Heart left ventricle (tissue), 16 donors: ENCODE results near the gene WBP1L. TPM values are rescaled to one million over a fixed set of nuclear protein-coding genes. Genes with fewer than 3 reads are reported as not detected.
A peak's percentile ranks its signal among the peaks of the same experiment; 100 is the strongest.

Source experiments
- ATAC-seq, 4 donors: fragments of 200-7000 bp; cut with Tn5 transposase; one replicate each; pipeline ENCODE4 v1.9.1; 2020 to 2022; ENCODE audit warnings: moderate library complexity in 4 of 4, mild to moderate bottlenecking in 3 of 4, moderate number of reproducible peaks in 1 of 4
- DNase-seq, 5 donors: peaks; one replicate each; pipeline ENCODE4 v3.0.0-alpha.2; 2020
- H3K27ac ChIP-seq, 12 donors: fragments of 200-600 bp; sonication (generic) in 4 of 12; one replicate each; pipeline versions ENCODE4 v1.5.0 to v1.8.0; 2016 to 2022; ENCODE audit warnings: mild to moderate bottlenecking in 2 of 12
- H3K27me3 ChIP-seq, 9 donors: fragments of 200-600 bp; sonication (generic) in 2 of 9; one replicate each; pipeline versions ENCODE4 v1.5.1 to v1.8.0; 2016 to 2022; ENCODE audit warnings: mild to moderate bottlenecking in 3 of 9
- H3K36me3 ChIP-seq, 9 donors: fragments of 200-600 bp; sonication (generic) in 2 of 9; one replicate each; pipeline versions ENCODE4 v1.5.0 to v1.8.0; 2018 to 2022; ENCODE audit warnings: mild to moderate bottlenecking in 2 of 9
- H3K4me1 ChIP-seq, 12 donors: fragments of 200-600 bp; sonication (generic) in 4 of 12; one replicate each; pipeline versions ENCODE4 v1.5.0 to v1.8.0; 2016 to 2022; ENCODE audit warnings: mild to moderate bottlenecking in 3 of 12
- H3K4me3 ChIP-seq, 12 donors: fragments of 200-600 bp; sonication (generic) in 4 of 12; one replicate each; pipeline versions ENCODE4 v1.5.0 to v1.8.0; 2017 to 2022; ENCODE audit warnings: mild to moderate bottlenecking in 9 of 12, moderate library complexity in 4 of 12
- H3K9me3 ChIP-seq, 12 donors: fragments of 200-600 bp; sonication (generic) in 4 of 12; one replicate each; pipeline versions ENCODE4 v1.5.0 to v1.8.0; 2016 to 2022; ENCODE audit warnings: mild to moderate bottlenecking in 1 of 12
- POLR2A ChIP-seq, 2 donors: fragments of 450-650 bp; IDR thresholded peaks; one replicate each; pipeline ENCODE4 v1.6.1; 2017; ENCODE audit warnings: antibody characterized with exemption in 2 of 2, mild to moderate bottlenecking in 2 of 2, moderate library complexity in 2 of 2
- WGBS, 4 donors: extraction: QIAGEN DNeasy Blood & Tissue Kit in 2 of 4; methylation state at CpG; one replicate each; pipeline versions ENCODE4 v1.1.5 to v1.1.7; 2013 to 2018; 5-methylcytosine and 5-hydroxymethylcytosine counted together
- intact Hi-C, 10 donors: fragments of 100-400 bp; cut with DNase I; formaldehyde crosslinking; loops; one replicate each; pipeline versions ENCODE4 v1.11.1 to v1.14.2; 2022
- polyA plus RNA-seq, 2 donors: library from polyadenylated mRNA; stranded (reverse); fragments of 200-250 nt; gene quantifications; one replicate each; pipeline ENCODE4 v1.2.3, GENCODE V29; 2013
- total RNA-seq, 9 donors: library from RNA; depleted of rRNA in 2 of 9; stranded (reverse); fragments of >200 nt in 2 of 9; fragmentation: NEBNext Ultra II Directional in 3 of 9; extraction: Animal tissue kit (Norgen Biotek cat#: 25700) in 3 of 9; gene quantifications; one replicate each; pipeline versions ENCODE4 v1.1.0 to v1.2.4, GENCODE V29; 2016 to 2023
- TF ChIP-seq, protein P1 (sequence below), 12 donors: fragments of 200-600 bp; sonication (generic) in 4 of 12; IDR thresholded peaks; one replicate each; pipeline versions ENCODE4 v1.5.0 to v1.8.0; 2018 to 2022; ENCODE audit warnings: antibody characterized with exemption in 12 of 12, mild to moderate bottlenecking in 5 of 12
- donor health status: ischemic (EF 13 %, LVEDD 7.1; RV severe dilation, severe dysfunction).
- donor health status: healthy with polysubstance abuse.
- donor health status: DM: no; HTN: yes; CAD: no.
- donor health status: DM: no; HTN: no; CAD: no.
- donor health status: ischemic (EF 25% LVEDD 6.9; RV normal size, moderate dysfunction).
- donor health status: ischemic (EF 25% LVEDD 5.7; RV mildly dilated, moderate dysfunction).
- donor health status: healthy.
- donor health status: DM: yes; HTN: yes; CAD: no.
- donor health status: ischemic (EF 35%, LVEDD 5.7; RV mildly dilated, moderate dysfunction).
- donor health status: nonischemic (EF 11% LVEDD 7.7; RV severe dilation, severe dysfunction).
- donor health status: DM: yes; HTN: yes; CAD: no.
- donor health status: PGD.
- donor health status: ischemic (EF 29% LVEDD 5.4; RV normal size, mild dysfunction).
- donor health status: nonischemic (EF 23%, LVEDD 6.1; RV moderate dilation, normal function).

Gene WBP1L
- total and polyA plus RNA-seq, 11 donors, result 10.7 to 75.1 (median 27.6) TPM

DNA sequence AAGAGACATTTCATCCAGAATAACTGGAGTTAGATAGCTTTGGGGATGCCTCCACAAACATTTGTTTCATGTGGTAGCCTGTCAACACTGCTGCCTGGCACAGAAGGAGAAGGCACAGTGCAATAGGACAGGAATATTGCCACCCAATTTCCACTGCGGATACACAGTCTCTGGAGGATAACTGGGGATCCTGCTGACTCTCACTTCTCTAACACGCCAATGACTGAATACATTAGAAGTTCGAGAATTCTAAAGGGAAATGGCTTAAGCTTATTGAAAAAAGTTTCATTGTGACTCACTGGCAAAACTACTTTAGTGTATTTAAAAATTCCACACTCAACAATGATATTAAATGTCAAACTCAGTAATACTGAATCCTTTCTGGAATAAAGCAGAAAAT is 42.5 kb upstream of the WBP1L start:
- no peak for DNase-seq
- H3K27me3 ChIP-seq, result no peaks in the 10 kb centered on the region
- H3K27ac ChIP-seq, result no peak overlapping the region
- 60 to 84% (median 73%) methylated on average over 3 of the region's 3 CpGs for WGBS, 4 donors
- H3K4me3 ChIP-seq, result no peak overlapping the region
- peaks cover 0 to 9% (median 0%) of the 10 kb centered on the region in 12 donors for H3K4me1 ChIP-seq
- ATAC-seq, result peak; percentile 51 to 82 (median 60)
- intact Hi-C loops, result no loop called here
- no peaks in the 10 kb centered on the region for H3K9me3 ChIP-seq
- peaks cover 0 to 48% (median 30%) of the 10 kb centered on the region in 9 donors for H3K36me3 ChIP-seq
- TF ChIP-seq, protein P1, sequence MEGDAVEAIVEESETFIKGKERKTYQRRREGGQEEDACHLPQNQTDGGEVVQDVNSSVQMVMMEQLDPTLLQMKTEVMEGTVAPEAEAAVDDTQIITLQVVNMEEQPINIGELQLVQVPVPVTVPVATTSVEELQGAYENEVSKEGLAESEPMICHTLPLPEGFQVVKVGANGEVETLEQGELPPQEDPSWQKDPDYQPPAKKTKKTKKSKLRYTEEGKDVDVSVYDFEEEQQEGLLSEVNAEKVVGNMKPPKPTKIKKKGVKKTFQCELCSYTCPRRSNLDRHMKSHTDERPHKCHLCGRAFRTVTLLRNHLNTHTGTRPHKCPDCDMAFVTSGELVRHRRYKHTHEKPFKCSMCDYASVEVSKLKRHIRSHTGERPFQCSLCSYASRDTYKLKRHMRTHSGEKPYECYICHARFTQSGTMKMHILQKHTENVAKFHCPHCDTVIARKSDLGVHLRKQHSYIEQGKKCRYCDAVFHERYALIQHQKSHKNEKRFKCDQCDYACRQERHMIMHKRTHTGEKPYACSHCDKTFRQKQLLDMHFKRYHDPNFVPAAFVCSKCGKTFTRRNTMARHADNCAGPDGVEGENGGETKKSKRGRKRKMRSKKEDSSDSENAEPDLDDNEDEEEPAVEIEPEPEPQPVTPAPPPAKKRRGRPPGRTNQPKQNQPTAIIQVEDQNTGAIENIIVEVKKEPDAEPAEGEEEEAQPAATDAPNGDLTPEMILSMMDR (IDR thresholded peaks at IDR 0.05), result no peak
- TF ChIP-seq POLR2A (IDR thresholded peaks at IDR 0.05), result no peak

DNA sequence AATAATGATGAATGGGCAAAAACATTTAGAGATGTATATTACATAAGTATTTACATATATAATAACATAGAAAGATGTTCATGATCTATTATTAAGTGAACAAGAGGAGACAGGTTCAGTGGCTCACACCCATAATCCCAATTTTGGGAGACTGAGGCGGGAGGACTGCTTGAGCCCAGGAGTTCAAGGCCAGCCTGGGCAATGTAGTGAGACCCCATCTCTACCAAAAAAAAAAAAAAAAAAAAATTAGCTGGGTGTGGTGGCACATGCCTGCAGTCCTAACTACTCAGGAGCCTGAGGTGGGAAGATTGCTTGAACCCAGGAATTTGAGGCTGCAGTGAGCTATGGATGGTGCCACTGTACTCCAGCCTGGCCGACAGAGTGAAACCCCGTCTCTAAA is 42.0 kb upstream of the WBP1L start:
- Histone ChIP-seq H3K4me3 (no peak overlapping the region), H3K27ac (no peak overlapping the region), H3K27me3 (no peaks in the 10 kb centered on the region), H3K9me3 (no peaks in the 10 kb centered on the region), H3K36me3 (peaks cover 0 to 43% (median 25%) of the 10 kb centered on the region in 9 donors), H3K4me1 (peaks cover 0 to 9% (median 0%) of the 10 kb centered on the region in 12 donors)
- intact Hi-C loops, result no loop called here
- DNase-seq (no peak), ATAC-seq (no peak)
- WGBS, 4 donors, result 94 to 99% (median 96%) methylated on average over 3 of the region's 3 CpGs
- TF ChIP-seq, protein P1 (IDR thresholded peaks at IDR 0.05), result no peak
- TF ChIP-seq POLR2A (IDR thresholded peaks at IDR 0.05), result no peak

DNA sequence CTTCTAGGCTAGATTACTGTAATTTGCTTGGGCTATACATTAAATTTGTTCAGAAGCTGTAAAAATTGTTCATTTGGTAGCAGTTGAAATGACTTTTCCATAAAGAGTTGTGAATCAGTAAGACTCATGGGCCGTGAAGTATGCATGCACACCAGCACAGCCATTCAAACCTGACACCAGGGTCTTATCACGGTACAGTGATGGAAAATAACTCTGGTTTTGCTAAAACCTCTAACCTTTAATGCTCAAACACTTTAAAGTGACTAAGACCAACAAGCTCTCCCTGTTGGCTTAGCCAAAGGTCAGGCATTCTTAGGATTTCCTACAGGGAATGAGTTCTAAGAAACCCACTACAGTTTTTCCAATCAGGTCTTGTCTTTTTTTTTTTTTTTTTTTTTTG is 41.0 kb upstream of the WBP1L start:
- 79 to 89% (median 83%) methylated on average over 2 of the region's 2 CpGs for WGBS, 4 donors
- Histone ChIP-seq H3K9me3 (no peaks in the 10 kb centered on the region), H3K27ac (no peak overlapping the region), H3K4me1 (peaks cover 0 to 9% (median 0%) of the 10 kb centered on the region in 12 donors), H3K36me3 (peaks cover 0 to 33% (median 16%) of the 10 kb centered on the region in 9 donors), H3K4me3 (no peak overlapping the region), H3K27me3 (no peaks in the 10 kb centered on the region)
- intact Hi-C loops, result no loop called here
- TF ChIP-seq, protein P1 (IDR thresholded peaks at IDR 0.05), result no peak
- TF ChIP-seq POLR2A (IDR thresholded peaks at IDR 0.05), result no peak
- ATAC-seq, result no peak
- DNase-seq, result no peak

DNA sequence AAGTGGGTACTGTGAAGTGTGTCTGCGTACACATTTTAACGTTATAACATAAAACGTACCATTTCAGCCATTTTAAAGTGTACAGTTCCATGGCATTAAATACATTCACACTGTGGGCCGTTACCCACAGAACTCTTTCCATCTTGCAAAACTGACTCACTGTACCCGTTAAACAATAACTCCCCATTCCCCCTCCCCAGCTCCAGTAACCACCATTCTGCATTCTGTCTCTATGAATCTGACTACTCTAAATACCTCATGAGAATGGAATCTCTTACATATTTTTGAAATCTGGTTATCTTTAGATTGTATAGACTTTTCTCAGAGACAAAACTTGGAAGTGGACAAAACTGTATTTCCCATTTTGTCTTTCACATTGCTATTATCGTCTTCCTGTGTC is 38.8 kb upstream of the WBP1L start:
- H3K9me3 ChIP-seq, result no peaks in the 10 kb centered on the region
- H3K4me1 ChIP-seq, result peaks cover 0 to 9% (median 0%) of the 10 kb centered on the region in 12 donors
- TF ChIP-seq, protein P1 (IDR thresholded peaks at IDR 0.05), result no peak
- TF ChIP-seq POLR2A (IDR thresholded peaks at IDR 0.05), result no peak
- H3K36me3 ChIP-seq, result peaks cover 0 to 12% (median 0%) of the 10 kb centered on the region in 9 donors
- no peak overlapping the region for H3K4me3 ChIP-seq
- no peak for DNase-seq
- ATAC-seq, result no peak
- intact Hi-C loops, result no loop called here
- WGBS, 4 donors, result 83 to 95% (median 84%) methylated on average over 6 of the region's 6 CpGs
- no peaks in the 10 kb centered on the region for H3K27me3 ChIP-seq
- H3K27ac ChIP-seq, result no peak overlapping the region
